ENCODE data around the gene SLC46A3.

DNA sequence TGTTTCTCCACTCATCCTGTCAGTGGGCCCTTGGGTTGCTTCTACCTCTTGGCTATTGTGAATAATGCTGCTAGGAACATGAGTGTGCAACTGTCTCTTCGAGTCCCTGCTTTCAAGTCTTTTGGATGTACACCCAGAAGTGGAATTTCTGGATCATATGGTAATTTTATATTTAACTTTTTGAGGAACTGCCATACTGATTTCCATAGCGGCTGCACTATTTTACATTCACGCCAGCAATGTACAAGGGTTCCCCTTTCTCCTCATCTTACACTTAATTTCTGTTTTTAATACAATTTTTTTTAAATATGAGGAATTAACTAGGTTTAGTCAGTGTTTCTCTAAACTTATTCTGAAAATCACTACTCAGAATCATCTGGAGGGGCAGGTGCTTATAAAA lies 24.2 kb upstream of the SLC46A3 start:
- no peak for TF ChIP-seq CTCF (IDR thresholded peaks at IDR 0.05; ENCODE audit: poor library complexity)
- no peak for TF ChIP-seq EZH2 (IDR thresholded peaks at IDR 0.05; ENCODE audit: borderline replicate concordance)
- no peak for TF ChIP-seq EZH2phosphoT487 (IDR thresholded peaks at IDR 0.05; ENCODE audit: low read depth, severe bottlenecking, unreplicated experiment)

All from hepatocyte (in vitro differentiated cells).